Pancreas (tissue), 10 donors: ENCODE results near the gene PTPRF. TPM values are rescaled to one million over a fixed set of nuclear protein-coding genes. Genes with fewer than 3 reads are reported as not detected.

ENCODE experiments used
- ATAC-seq, 4 donors: fragments of 200-7000 bp; cut with Tn5 transposase; one replicate each; pipeline versions ENCODE4 v1.8.0 to v1.9.1; 2020; ENCODE audit warnings: mild to moderate bottlenecking in 4 of 4, moderate library complexity in 4 of 4
- DNase-seq, 6 donors: peaks; one replicate each; pipeline ENCODE4 v3.0.0-alpha.2; 2020
- FAIRE-seq: peaks from 2 replicates; lab custom pipeline; 2012; peaks lifted over from hg19 to GRCh38; lab: Jason Lieb, UNC
- H3K27ac ChIP-seq, 4 donors: fragments of 200-600 bp; sonication (generic); 1 replicate in 3 of 4; 2 replicates in 1 of 4; pipeline versions ENCODE4 v1.5.0 to v1.8.0; 2020
- H3K27me3 ChIP-seq, 4 donors: fragments of 200-600 bp; one replicate each; pipeline ENCODE4 v1.8.0; 2021
- H3K36me3 ChIP-seq, 3 donors: fragments of 200-600 bp; sonication (generic) in 1 of 3; one replicate each; pipeline versions ENCODE4 v1.5.0 to v1.8.0; 2020 to 2021
- H3K4me1 ChIP-seq, 3 donors: fragments of 200-600 bp; one replicate each; pipeline ENCODE4 v1.8.0; 2021
- H3K4me3 ChIP-seq, 4 donors: fragments of 200-600 bp; sonication (generic) in 2 of 4; one replicate each; pipeline versions ENCODE4 v1.5.0 to v1.8.0; 2020 to 2021
- H3K9me3 ChIP-seq, 4 donors: fragments of 200-600 bp; one replicate each; pipeline ENCODE4 v1.8.0; 2021
- WGBS, 2 donors: extraction: QIAGEN DNeasy Blood & Tissue Kit; methylation state at CpG; one replicate each; pipeline ENCODE4 v1.1.7; 2013; 5-methylcytosine and 5-hydroxymethylcytosine counted together
- intact Hi-C, 3 donors: fragments of 100-400 bp; cut with DNase I; formaldehyde crosslinking; loops; one replicate each; pipeline versions ENCODE4 v1.11.1 to v1.14.2; 2022
- polyA plus RNA-seq, 2 donors: library from polyadenylated mRNA; stranded (reverse); fragments of 200-250 nt; gene quantifications; one replicate each; pipeline ENCODE4 v1.2.3, GENCODE V29; 2013
- total RNA-seq, 6 donors: library from RNA; stranded (reverse); fragmentation: NEBNext Ultra II Directional in 4 of 6; extraction: Animal tissue kit (Norgen Biotek cat#: 25700) in 4 of 6; gene quantifications; one replicate each; pipeline versions ENCODE4 v1.2.1 to v1.2.4, GENCODE V29; 2021 to 2023
- TF ChIP-seq, protein P1 (sequence below), 4 donors: fragments of 200-600 bp; sonication (generic) in 3 of 4; IDR thresholded peaks; one replicate each; pipeline versions ENCODE4 v1.5.0 to v1.8.0; 2021; ENCODE audit warnings: antibody characterized with exemption in 4 of 4
- donor health status: healthy with polysubstance abuse.
- donor health status: DM: no; HTN: no; CAD: no; lungs with moderate emphysema.
- donor health status: DM: no; HTN: no; CAD: no.
- donor health status: control.
- donor health status: control.
- donor health status: Bipolar disorder and iron deficiency.
- donor health status: DM: yes; HTN: yes; CAD: no.
- donor health status: DM: no; HTN: no; CAD: no.
- donor health status: DM: no; HTN: no; CAD: no.
- donor health status: DM: yes; HTN: yes; CAD: no.

The PTPRF gene
- total and polyA plus RNA-seq, 8 donors = 42.9 to 210 (median 129) TPM

DNA sequence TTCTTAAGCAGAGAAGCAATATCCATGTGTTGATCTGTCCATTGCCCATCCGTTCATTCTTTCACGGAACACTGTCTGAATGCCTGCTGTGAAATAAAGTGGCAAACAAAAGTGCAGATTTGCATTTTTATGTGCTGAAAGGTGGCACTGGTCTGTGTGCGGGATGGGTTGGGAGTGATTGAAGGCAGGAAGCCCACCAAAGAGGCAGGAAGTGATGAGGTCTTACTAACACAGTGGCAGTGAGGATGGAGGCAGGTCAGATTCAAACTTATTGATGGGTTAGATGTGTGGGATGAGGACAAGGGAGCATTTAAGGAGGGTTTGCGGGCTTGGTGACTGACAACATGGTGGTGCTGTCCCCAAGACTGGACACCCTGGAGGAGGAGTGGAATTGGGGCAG lies 8.3 kb downstream of the PTPRF start:
- 93 to 95% methylated on average over 4 of the region's 4 CpGs for WGBS, 2 donors
- TF ChIP-seq, protein P1, sequence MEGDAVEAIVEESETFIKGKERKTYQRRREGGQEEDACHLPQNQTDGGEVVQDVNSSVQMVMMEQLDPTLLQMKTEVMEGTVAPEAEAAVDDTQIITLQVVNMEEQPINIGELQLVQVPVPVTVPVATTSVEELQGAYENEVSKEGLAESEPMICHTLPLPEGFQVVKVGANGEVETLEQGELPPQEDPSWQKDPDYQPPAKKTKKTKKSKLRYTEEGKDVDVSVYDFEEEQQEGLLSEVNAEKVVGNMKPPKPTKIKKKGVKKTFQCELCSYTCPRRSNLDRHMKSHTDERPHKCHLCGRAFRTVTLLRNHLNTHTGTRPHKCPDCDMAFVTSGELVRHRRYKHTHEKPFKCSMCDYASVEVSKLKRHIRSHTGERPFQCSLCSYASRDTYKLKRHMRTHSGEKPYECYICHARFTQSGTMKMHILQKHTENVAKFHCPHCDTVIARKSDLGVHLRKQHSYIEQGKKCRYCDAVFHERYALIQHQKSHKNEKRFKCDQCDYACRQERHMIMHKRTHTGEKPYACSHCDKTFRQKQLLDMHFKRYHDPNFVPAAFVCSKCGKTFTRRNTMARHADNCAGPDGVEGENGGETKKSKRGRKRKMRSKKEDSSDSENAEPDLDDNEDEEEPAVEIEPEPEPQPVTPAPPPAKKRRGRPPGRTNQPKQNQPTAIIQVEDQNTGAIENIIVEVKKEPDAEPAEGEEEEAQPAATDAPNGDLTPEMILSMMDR (IDR thresholded peaks at IDR 0.05) = no peak
- Histone ChIP-seq H3K4me1 (peaks cover 48 to 58% (median 52%) of the 10 kb centered on the region in 3 donors), H3K27ac (no peak overlapping the region), H3K27me3 (no peaks in the 10 kb centered on the region), H3K4me3 (no peak overlapping the region), H3K36me3 (no peaks in the 10 kb centered on the region), H3K9me3 (no peaks in the 10 kb centered on the region)
- ATAC-seq (no peak), FAIRE-seq (no peak), DNase-seq (no peak)
- intact Hi-C loops = no loop called here

DNA sequence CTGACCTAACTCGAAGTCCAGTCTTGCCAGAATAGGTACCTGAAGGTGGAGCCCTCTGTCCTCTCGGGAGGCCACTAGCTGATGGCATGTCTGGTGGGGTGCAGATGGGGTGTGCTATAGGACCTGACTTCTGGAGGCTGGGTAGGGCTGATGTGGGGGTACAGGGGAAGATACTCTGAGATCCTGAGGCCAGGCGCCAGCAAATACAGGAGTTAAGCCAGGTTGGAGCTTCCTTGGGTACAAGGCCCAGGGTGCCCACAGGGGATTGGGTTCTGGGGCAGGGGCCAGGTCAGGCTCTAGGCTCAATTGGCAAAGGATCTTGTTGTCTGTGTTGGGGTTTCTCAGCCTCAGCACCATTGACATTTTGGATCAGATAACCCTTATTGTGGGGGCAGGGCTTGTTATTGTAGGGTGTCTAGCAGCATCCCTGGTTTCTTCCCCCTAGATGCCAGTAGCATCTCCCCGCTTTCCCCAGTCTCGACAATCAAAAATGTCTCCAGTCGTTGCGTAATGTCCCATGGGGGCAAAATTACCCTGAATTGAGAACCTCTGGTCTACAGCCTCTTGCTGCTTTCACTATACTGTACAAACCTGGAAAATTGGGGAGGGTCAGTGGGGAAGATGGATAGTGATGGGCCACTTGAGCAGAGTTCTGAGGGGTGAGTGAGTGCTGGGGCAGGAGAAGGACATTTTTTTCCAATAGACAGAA lies 9.2 kb downstream of the PTPRF start:
- FAIRE-seq (no peak), ATAC-seq (no peak), DNase-seq (peak in 3 of 6 donors; percentile 1 to 33 (median 10))
- Histone ChIP-seq H3K4me3 (no peak overlapping the region), H3K9me3 (no peaks in the 10 kb centered on the region), H3K4me1 (peaks cover 50 to 63% (median 60%) of the 10 kb centered on the region in 3 donors), H3K36me3 (no peaks in the 10 kb centered on the region), H3K27me3 (no peaks in the 10 kb centered on the region), H3K27ac (no peak overlapping the region)
- intact Hi-C loops = no loop called here
- TF ChIP-seq, protein P1 (IDR thresholded peaks at IDR 0.05) = no peak
- 88 to 94% methylated on average over 7 of the region's 7 CpGs for WGBS, 2 donors

DNA sequence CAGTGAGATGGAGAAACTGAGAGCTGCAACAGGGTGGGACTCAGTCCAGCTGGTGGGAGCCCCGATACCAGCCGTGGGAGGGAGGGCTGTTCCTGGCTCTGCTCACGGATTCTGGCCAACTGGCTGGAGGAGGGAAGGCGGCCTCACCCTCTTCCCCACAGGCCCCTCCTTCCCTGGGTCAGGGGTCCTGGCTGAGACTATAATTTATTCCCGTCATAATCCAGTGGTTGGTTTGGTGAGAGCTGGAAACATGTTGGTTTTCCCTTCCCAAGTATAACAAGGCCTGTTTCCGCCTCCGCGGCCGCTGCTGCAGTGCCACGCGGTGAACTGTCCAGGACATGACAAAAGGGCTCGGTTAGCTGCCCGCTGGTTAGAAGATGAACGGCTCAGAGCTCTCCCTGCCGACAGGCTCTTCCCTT lies 10.0 kb downstream of the PTPRF start:
- 70 to 79% methylated on average over 15 of the region's 15 CpGs for WGBS, 2 donors
- no peak for FAIRE-seq
- H3K36me3 ChIP-seq = no peaks in the 10 kb centered on the region
- DNase-seq = peak in 3 of 6 donors; percentile 18 to 58 (median 49)
- H3K27ac ChIP-seq = no peak overlapping the region
- no peak for ATAC-seq
- no peak overlapping the region for H3K4me3 ChIP-seq
- intact Hi-C loops = no loop called here
- peaks cover 58 to 64% (median 60%) of the 10 kb centered on the region in 3 donors for H3K4me1 ChIP-seq
- H3K27me3 ChIP-seq = no peaks in the 10 kb centered on the region
- no peaks in the 10 kb centered on the region for H3K9me3 ChIP-seq
- TF ChIP-seq, protein P1 (IDR thresholded peaks at IDR 0.05) = no peak

DNA sequence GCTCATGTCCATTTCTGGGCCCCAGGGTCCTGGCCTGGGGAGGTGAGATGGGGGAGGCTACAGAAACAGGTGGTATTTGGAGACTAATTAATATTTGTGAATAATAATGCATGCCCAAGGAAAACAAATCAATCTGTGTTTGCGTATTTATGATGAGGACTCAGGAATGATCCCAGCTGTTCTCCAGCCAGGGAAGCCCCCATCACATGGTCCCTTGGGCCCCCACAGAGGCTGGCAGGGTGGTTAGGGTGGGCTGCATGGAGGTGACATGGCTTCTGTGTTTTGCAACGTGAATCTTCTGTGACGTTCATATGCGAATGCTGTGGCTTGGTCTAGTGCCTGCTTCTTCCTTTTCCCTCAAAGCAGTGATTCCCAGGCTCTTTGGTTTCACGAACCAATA lies 10.5 kb downstream of the PTPRF start:
- intact Hi-C loops = no loop called here
- Histone ChIP-seq H3K9me3 (no peaks in the 10 kb centered on the region), H3K4me3 (no peak overlapping the region), H3K27me3 (no peaks in the 10 kb centered on the region), H3K4me1 (peaks cover 58 to 63% (median 58%) of the 10 kb centered on the region in 3 donors), H3K36me3 (no peaks in the 10 kb centered on the region), H3K27ac (peak overlapping the region in 2 of 4 donors; percentile 42 to 57)
- ATAC-seq (no peak), DNase-seq (peak in 2 of 6 donors; percentile 3 to 27), FAIRE-seq (no peak)
- WGBS, 2 donors = 74 to 79% methylated on average over 5 of the region's 5 CpGs
- TF ChIP-seq, protein P1 (IDR thresholded peaks at IDR 0.05) = no peak
